ENCODE results near the gene BMAL1. TPM values are rescaled to one million over a fixed set of nuclear protein-coding genes. Genes with fewer than 3 reads are reported as not detected.

BMAL1 gene
- total and polyA plus RNA-seq, 2 of the 4 experiments (the other 2 are of a cell fraction): 8.8 to 9.9 TPM

DNA sequence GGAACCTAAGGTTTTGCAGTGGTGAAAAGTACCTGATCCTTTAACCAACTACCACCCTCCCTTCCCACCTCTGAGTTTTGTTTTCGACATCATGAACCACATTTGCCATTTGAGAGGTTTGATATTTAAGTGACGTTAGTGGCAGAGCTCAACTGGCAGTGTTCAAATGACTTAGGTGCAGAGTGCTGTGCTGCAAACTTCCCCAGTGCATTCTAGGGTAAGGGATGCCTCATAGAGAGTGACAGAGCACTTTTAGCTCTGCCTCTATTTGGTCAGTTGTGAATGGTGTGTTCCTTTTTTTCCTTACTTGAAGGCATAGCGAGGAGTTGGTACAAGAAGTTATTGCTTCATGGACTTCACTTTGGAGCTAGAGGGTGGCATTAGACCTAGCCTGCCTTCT is 9.4 kb downstream of the BMAL1 start:
- in situ Hi-C loops (cut with MboI; ENCODE audit: low sequenced_read_pairs): no loop called here
- no peak overlapping the region for H3K18ac ChIP-seq (ENCODE audit: low read depth, low read length)
- no peak overlapping the region for H3K27ac ChIP-seq (ENCODE audit: insufficient read depth, low read length)
- no peak overlapping the region for H2BK5ac ChIP-seq (ENCODE audit: low read depth, low read length, poor library complexity, severe bottlenecking)
- dilution Hi-C loops (cut with HindIII; ENCODE audit: low sequenced_read_pairs, unreplicated experiment): no loop called here
- intact Hi-C loops (cut with micrococcal nuclease): no loop called here
- H2AFZ ChIP-seq (replicated peaks; ENCODE audit: low read length, poor library complexity): no peak overlapping the region
- ChIA-PET POLR2A (ENCODE audit: unreplicated experiment) (no interaction called here), CTCF (no interaction called here)
- no peak overlapping the region for H3K4ac ChIP-seq (ENCODE audit: low read depth, low read length)
- H4K8ac ChIP-seq (ENCODE audit: low read depth in 2 of 2, low read length in 2 of 2): no peak overlapping the region
- no peak overlapping the region for H3K56ac ChIP-seq (ENCODE audit: extremely low read depth, insufficient read depth, low read length)
- H3K4me2 ChIP-seq (ENCODE audit: low read depth, low read length): no peak overlapping the region
- TF ChIP-seq MXI1 (IDR thresholded peaks at IDR 0.05; ENCODE audit: borderline replicate concordance, low read depth, low read length) (no peak), RAD21 (IDR thresholded peaks at IDR 0.05; ENCODE audit: low read length) (no peak), MAFK (IDR thresholded peaks at IDR 0.05; ENCODE audit: low read depth, low read length) (no peak), FOS (IDR thresholded peaks at IDR 0.05; ENCODE audit: low read depth, low read length) (no peak), NFE2L2 (IDR thresholded peaks at IDR 0.05; ENCODE audit: low read depth, low read length) (no peak), RFX5 (IDR thresholded peaks at IDR 0.05; ENCODE audit: low read depth, low read length) (no peak), POLR2A (IDR thresholded peaks at IDR 0.05; ENCODE audit: low read depth, low read length) (no peak), MAZ (IDR thresholded peaks at IDR 0.05; ENCODE audit: borderline replicate concordance, low read depth, low read length) (no peak), SMC3 (IDR thresholded peaks at IDR 0.05; ENCODE audit: low read depth, low read length) (no peak), BHLHE40 (IDR thresholded peaks at IDR 0.05; ENCODE audit: low read depth, low read length) (no peak), CEBPB (IDR thresholded peaks at IDR 0.05; ENCODE audit: low read depth, low read length) (no peak)
- TF ChIP-seq, protein P1, sequence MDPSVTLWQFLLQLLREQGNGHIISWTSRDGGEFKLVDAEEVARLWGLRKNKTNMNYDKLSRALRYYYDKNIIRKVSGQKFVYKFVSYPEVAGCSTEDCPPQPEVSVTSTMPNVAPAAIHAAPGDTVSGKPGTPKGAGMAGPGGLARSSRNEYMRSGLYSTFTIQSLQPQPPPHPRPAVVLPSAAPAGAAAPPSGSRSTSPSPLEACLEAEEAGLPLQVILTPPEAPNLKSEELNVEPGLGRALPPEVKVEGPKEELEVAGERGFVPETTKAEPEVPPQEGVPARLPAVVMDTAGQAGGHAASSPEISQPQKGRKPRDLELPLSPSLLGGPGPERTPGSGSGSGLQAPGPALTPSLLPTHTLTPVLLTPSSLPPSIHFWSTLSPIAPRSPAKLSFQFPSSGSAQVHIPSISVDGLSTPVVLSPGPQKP (IDR thresholded peaks at IDR 0.05; ENCODE audit: borderline replicate concordance, low read depth, low read length): no peak
- TF ChIP-seq, protein P2, sequence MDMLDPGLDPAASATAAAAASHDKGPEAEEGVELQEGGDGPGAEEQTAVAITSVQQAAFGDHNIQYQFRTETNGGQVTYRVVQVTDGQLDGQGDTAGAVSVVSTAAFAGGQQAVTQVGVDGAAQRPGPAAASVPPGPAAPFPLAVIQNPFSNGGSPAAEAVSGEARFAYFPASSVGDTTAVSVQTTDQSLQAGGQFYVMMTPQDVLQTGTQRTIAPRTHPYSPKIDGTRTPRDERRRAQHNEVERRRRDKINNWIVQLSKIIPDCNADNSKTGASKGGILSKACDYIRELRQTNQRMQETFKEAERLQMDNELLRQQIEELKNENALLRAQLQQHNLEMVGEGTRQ (IDR thresholded peaks at IDR 0.05; ENCODE audit: low read depth, low read length): no peak
- no peak for DNase-seq
- H2BK20ac ChIP-seq (ENCODE audit: low read depth, low read length): no peak overlapping the region
- no peak overlapping the region for H3K4me3 ChIP-seq (ENCODE audit: insufficient read depth, low read depth, low read length)
- peaks cover 29 to 75% of the 10 kb centered on the region in 2 experiments for H3K79me1 ChIP-seq (ENCODE audit: low read depth in 1 of 2, low read length in 2 of 2)
- WGBS, 2 experiments (ENCODE audit: extremely low coverage in 2 of 2, insufficient read length in 1 of 2): no CpG with 5 or more reads among the region's 3 CpGs
- no peak overlapping the region for H3K23ac ChIP-seq (ENCODE audit: low read depth, low read length)
- BruUV-seq (replicated peaks): no TSS peak
- H3K14ac ChIP-seq (replicated peaks; ENCODE audit: low read depth, low read length): no peak overlapping the region
- ATAC-seq (ENCODE audit: low read depth): no peak
- no peaks in the 10 kb centered on the region for H3K9me3 ChIP-seq (ENCODE audit: control insufficient read depth, insufficient read depth, low read length)
- H3K4me1 ChIP-seq (ENCODE audit: control insufficient read depth, insufficient read depth, low read length): peaks cover 3% of the 10 kb centered on the region
- no peak overlapping the region for H2BK120ac ChIP-seq (ENCODE audit: low read depth, low read length)
- H3K27me3 ChIP-seq (ENCODE audit: control insufficient read depth, insufficient read depth, low read length): no peaks in the 10 kb centered on the region
- H4K91ac ChIP-seq (ENCODE audit: insufficient read depth, low read depth, low read length): no peak overlapping the region
- H3K9me1 ChIP-seq (ENCODE audit: insufficient read depth, low read length): peaks cover 18% of the 10 kb centered on the region
- H2AK9ac ChIP-seq (replicated peaks; ENCODE audit: low read depth, low read length, poor library complexity): no peak overlapping the region
- H2BK15ac ChIP-seq (ENCODE audit: low read depth, low read length): no peak overlapping the region
- H3K36me3 ChIP-seq (ENCODE audit: control insufficient read depth, insufficient read depth, low read length): no peaks in the 10 kb centered on the region; the same call in 1 of the 2 replicates
- no peak overlapping the region for H4K5ac ChIP-seq (ENCODE audit: low read depth, low read length)
- H2AK5ac ChIP-seq (ENCODE audit: low read depth, low read length): no peak overlapping the region; the same call in 1 of the 2 replicates
- H4K20me1 ChIP-seq (ENCODE audit: insufficient read depth, low read length): peaks cover 60% of the 10 kb centered on the region
- no peak overlapping the region for H3K9ac ChIP-seq (ENCODE audit: low read depth, low read length)

All from IMR-90 (cell line).